NB4 (cell line): ENCODE data around the gene GAPVD1.

Source experiments
- CTCF ChIP-seq: IDR thresholded peaks from one replicate; pipeline ENCODE4 v1.5.1; 2012; ENCODE audit warnings: low read depth, low read length
- MAX ChIP-seq: IDR thresholded peaks from 2 replicates; pipeline ENCODE4 v1.6.1; 2011; ENCODE audit warnings: low read depth, low read length

- TF ChIP-seq CTCF: no peak
- TF ChIP-seq MAX: no peak
Observed at GRCh38 chr9:125396799-125397198, 135.2 kb downstream of the GAPVD1 start.
